Spleen (tissue), 7 donors: ENCODE measurements around the gene SLIT3.

ENCODE experiments used
- CTCF ChIP-seq, 11 experiments: fragments of 200-600 bp in 7 of 11; fragments of 450-650 bp in 4 of 11; sonication (generic) in 4 of 11; IDR thresholded peaks in 8 of 11; conservative IDR thresholded peaks in 3 of 11; 1 replicate in 7 of 11; 2 replicates in 4 of 11; pipeline versions ENCODE4 v1.4.0 to v1.8.0; 2016 to 2021; ENCODE audit warnings: antibody characterized with exemption in 11 of 11, inconsistent platforms in 4 of 11, mild to moderate bottlenecking in 1 of 11
- POLR2A ChIP-seq, 3 donors: fragments of 450-650 bp; IDR thresholded peaks; one replicate each; pipeline ENCODE4 v1.5.1; 2017; ENCODE audit warnings: antibody characterized with exemption in 3 of 3, mild to moderate bottlenecking in 1 of 3
- POLR2AphosphoS5 ChIP-seq, 3 donors: sonication (generic); formaldehyde crosslinking; IDR thresholded peaks; one replicate each; pipeline ENCODE4 v1.5.1; 2017; ENCODE audit warnings: antibody characterized with exemption in 3 of 3
- donor health status: DM: no; HTN: no; CAD: no; lungs with moderate emphysema.
- donor health status: DM: no; HTN: no; CAD: no.
- donor health status: DM: no; HTN: no; CAD: no.

GRCh38 chr5:168669156-168669555 lies 631.8 kb downstream of the SLIT3 start:
- TF ChIP-seq CTCF (IDR thresholded peaks at IDR 0.05 in 8 of 11, conservative IDR thresholded peaks at IDR 0.05 in 3 of 11) (no peak), POLR2A (IDR thresholded peaks at IDR 0.05) (no peak), POLR2AphosphoS5 (IDR thresholded peaks at IDR 0.05) (no peak)
